ENCODE measurements around the gene BRD8.
"Not testable (repeated sequence)": the region's sequence is repeated elsewhere in the genome, so short reads cannot be mapped to it uniquely, and the experiment has no call there.

The BRD8 gene

GRCh38 chr5:138213161-138214029, 35.0 kb upstream of the BRD8 start, which contains the start of gene CDC23:
Gene CDC23 (minus strand): TSS chr5:138213323. CDS start chr5:138213312, 11 bp downstream.
- peak; percentile 99 for DNase-seq (ENCODE audit: low read depth)
- TF ChIP-seq, protein P1, sequence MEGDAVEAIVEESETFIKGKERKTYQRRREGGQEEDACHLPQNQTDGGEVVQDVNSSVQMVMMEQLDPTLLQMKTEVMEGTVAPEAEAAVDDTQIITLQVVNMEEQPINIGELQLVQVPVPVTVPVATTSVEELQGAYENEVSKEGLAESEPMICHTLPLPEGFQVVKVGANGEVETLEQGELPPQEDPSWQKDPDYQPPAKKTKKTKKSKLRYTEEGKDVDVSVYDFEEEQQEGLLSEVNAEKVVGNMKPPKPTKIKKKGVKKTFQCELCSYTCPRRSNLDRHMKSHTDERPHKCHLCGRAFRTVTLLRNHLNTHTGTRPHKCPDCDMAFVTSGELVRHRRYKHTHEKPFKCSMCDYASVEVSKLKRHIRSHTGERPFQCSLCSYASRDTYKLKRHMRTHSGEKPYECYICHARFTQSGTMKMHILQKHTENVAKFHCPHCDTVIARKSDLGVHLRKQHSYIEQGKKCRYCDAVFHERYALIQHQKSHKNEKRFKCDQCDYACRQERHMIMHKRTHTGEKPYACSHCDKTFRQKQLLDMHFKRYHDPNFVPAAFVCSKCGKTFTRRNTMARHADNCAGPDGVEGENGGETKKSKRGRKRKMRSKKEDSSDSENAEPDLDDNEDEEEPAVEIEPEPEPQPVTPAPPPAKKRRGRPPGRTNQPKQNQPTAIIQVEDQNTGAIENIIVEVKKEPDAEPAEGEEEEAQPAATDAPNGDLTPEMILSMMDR (IDR thresholded peaks at IDR 0.05; ENCODE audit: insufficient read depth, low read depth, low read length, missing control alignments), result no peak
- peak within 1 kb of the TSS; percentile 97 for H3K4me3 ChIP-seq (ENCODE audit: low read length)

DNA sequence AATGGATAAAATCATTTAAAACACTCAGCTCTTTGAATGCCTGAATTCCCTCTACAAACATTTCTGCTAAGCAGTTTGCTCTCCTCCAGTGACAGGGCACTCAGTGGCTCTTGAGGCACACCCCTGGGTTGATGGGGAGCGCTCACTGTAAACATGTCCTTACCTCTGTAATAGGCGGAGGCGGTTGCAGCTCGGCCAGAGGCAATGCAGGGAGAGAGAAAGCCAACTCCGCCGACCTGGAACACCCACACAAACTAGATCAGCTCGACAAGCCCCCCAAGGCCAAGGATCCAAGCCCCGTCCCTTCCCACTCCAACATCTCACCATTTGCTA, 34.4 kb upstream of the BRD8 start:
- TF ChIP-seq, protein P1 (IDR thresholded peaks at IDR 0.05; ENCODE audit: insufficient read depth, low read depth, low read length, missing control alignments), result no peak
- peak; percentile 33 for DNase-seq (ENCODE audit: low read depth)
- H3K4me3 ChIP-seq (ENCODE audit: low read length), result peak overlapping the region; percentile 97

DNA sequence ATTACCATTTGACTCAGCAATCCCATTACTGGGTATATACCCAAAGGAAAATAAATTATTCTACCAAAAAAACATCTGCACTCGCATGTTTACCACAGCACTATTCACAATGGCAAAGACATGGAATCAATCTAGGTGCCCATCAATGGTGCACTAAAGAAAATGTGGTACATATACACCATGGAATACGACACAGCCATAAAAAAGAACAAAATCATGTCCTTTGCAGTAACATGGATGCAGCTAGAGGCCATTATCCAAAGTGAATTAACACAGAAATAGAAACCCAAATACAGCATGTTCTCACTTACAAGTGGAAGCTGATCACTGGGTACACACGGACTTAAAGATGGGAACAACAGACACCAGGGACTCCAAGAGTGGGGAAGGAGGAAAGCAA, 32.6 kb upstream of the BRD8 start:
- H3K4me3 ChIP-seq (ENCODE audit: low read length), result no peak overlapping the region
- TF ChIP-seq, protein P1 (IDR thresholded peaks at IDR 0.05; ENCODE audit: insufficient read depth, low read depth, low read length, missing control alignments), result no peak
- no peak for DNase-seq (ENCODE audit: low read depth)

DNA sequence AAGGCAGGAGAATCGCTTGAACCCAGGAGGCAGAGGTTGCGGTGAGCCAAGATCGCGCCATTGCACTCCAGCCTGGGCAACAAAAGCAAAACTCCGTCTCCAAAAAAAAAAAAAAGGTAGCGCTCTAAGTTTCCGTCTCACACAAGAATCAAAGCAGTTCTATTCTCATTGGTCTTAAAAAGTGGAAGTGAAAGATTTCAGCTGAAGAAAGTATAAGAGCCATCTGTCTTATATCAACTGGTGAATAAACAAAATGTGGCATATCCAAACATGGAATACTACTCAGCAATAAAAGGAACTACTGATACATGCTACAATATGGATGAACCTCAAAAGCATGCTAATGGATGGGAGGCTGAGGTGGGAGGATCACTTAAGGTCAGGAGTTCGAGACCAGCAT, 15.4 kb upstream of the BRD8 start:
- not testable (repeated sequence) for DNase-seq (ENCODE audit: low read depth); H3K4me3 ChIP-seq (ENCODE audit: low read length)

DNA sequence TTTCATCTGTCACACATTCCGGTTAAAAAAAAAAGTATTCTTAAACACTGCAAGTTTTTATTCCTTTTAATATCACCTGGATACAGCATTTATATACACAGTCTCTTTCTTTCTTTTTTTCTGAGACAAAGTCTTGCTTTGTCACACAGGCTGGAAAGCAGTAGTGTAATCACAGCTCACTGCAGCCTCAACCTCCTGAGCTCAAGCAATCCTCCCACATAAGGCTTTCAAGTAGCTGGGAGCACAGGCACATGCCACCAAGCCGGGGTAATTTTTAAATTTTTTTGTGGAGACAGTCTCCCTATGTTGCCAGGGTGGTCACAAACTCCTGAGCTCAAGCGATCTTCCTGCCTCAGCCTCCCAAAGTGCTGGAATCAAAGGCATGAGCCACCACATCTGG, 14.4 kb upstream of the BRD8 start:
- DNase-seq (ENCODE audit: low read depth), result no peak
- H3K4me3 ChIP-seq (ENCODE audit: low read length), result no peak overlapping the region
- TF ChIP-seq, protein P1 (IDR thresholded peaks at IDR 0.05; ENCODE audit: insufficient read depth, low read depth, low read length, missing control alignments), result no peak

- DNase-seq (ENCODE audit: low read depth), result no peak
- H3K4me3 ChIP-seq (ENCODE audit: low read length), result no peak overlapping the region
- TF ChIP-seq, protein P1 (IDR thresholded peaks at IDR 0.05; ENCODE audit: insufficient read depth, low read depth, low read length, missing control alignments), result no peak
These were observed 10.2 kb upstream of the BRD8 start for GRCh38 chr5:138188626-138189025.

GRCh38 chr5:138186002-138186447, 7.6 kb upstream of the BRD8 start:
- no peak overlapping the region for H3K4me3 ChIP-seq (ENCODE audit: low read length)
- TF ChIP-seq, protein P1 (IDR thresholded peaks at IDR 0.05; ENCODE audit: insufficient read depth, low read depth, low read length, missing control alignments), result no peak
- DNase-seq (ENCODE audit: low read depth), result no peak
